Left cardiac atrium (tissue), 4 donors: Measurements from ENCODE around the gene RMND5B. TPM values are rescaled to one million over a fixed set of nuclear protein-coding genes. Genes with fewer than 3 reads are reported as not detected.
A peak's percentile ranks its signal among the peaks of the same experiment; 100 is the strongest.

ENCODE experiments used
- ATAC-seq, 2 donors: fragments of 200-7000 bp; cut with Tn5 transposase; one replicate each; pipeline ENCODE4 v1.9.1; 2020; ENCODE audit warnings: mild to moderate bottlenecking in 2 of 2, moderate library complexity in 2 of 2
- DNase-seq: peaks from one replicate; pipeline ENCODE4 v3.0.0-alpha.2; 2020
- intact Hi-C, 2 donors: fragments of 100-400 bp; cut with DNase I; formaldehyde crosslinking; loops; one replicate each; pipeline versions ENCODE4 v1.14.1 to v1.15.1; 2022 to 2023
- total RNA-seq, 2 donors: library from RNA; stranded (reverse); fragmentation: NEBNext Ultra II Directional; extraction: Animal tissue kit (Norgen Biotek cat#: 25700); gene quantifications; one replicate each; pipeline ENCODE4 v1.2.1, GENCODE V29; 2021
- donor health status: DM: no; HTN: yes; CAD: no.
- donor health status: DM: no; HTN: yes; CAD: no; lungs with severe emphysema.
- donor health status: DM: yes; HTN: yes; CAD: no.
- donor health status: Dilated cardiomyopathy.

RMND5B gene
- total RNA-seq, 2 donors from 2014 or later = 35.4 TPM

GRCh38 chr5:178112545-178112944 is 18.3 kb upstream of the RMND5B start:
- intact Hi-C loops = no loop called here
- no peak for DNase-seq
- no peak for ATAC-seq

DNA sequence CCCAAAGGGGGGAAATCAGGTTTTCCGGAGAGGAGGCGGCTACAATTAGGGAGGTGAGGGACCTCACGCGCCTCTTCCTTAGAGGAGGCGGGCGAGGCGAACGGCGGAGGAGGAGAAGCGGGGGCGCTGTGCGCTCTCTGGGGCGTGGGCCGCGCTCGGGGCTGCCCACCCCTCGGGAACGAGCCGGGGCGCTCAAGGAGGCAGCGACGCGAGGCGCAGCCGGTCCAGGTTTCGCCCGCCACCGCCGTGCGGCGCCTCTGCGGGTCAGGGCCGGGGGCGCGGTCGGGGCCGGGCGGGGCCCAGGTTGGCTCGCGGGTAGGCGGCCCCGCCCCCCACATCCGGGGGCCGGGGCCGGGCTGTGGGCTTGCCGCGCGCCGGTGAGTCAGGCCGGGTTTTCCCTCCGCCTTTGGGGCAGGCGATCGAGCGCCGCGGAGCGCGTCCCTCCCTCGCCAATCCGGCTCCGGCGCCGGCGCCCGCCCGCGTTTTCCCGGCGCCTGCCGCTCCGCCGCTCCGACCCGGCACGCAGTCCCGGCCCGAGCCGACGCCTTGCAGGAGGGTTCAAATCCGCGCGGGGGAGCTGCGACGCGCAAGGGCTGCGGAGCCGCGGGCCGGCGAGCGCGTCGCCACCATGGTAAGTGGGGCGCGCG is 17.6 kb upstream of the RMND5B start, which contains the start of gene N4BP3:
Gene N4BP3 (plus strand): TSS at position 392 of the 647 bp plus-strand sequence. CDS start 6,052 bp downstream, outside the sequence.
- peak; percentile 74 to 85 for ATAC-seq
- intact Hi-C loops = no loop called here
- peak; percentile 51 for DNase-seq

GRCh38 chr5:178113841-178114324 is 16.9 kb upstream of the RMND5B start:
- DNase-seq (no peak), ATAC-seq (peak in 1 of 2 donors; percentile 24)
- intact Hi-C loops = no loop called here

DNA sequence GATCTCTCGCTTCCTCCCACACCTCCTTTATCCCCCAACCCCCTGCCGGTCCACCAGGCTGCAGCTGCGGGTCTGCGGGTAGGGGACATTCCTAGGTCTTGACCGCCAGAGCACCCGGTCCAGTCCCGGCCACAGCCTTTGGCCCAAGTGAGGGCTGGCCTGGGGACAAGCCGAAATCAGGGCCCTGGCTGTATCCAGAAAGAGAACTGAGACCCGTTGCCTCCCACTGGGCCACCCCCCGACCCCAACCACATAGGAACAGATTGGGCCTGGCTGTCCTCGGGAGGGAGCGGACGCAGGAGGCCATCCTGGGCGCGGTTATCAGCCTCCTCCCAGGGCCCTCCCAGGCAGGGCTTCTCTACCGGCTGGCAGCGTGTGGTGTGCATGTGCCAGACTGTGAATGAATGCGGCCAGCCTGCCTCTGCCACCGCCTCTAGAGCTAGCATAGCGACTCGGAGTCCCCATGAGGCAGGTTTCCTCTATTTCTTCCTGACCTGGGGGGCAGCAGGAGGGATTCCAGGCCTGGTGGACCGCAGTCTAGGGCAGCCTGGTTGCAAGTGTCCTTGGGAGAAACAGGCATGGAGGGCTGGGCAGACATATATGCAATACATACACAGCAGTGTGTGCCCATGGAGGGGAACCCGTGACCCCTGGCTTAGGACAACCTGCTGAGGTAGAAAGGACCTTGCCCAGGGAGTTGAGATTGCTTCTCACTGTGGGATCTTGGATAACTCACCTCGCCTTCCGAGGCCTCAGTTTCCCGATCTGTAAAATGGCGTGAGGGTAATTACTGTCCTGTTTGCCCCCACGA is 16.3 kb upstream of the RMND5B start:
- ATAC-seq = peak; percentile 7 to 33
- DNase-seq = no peak
- intact Hi-C loops = no loop called here

- intact Hi-C loops = no loop called here
- DNase-seq (no peak), ATAC-seq (no peak)
Measured at GRCh38 chr5:178115136-178115813, 15.5 kb upstream of the RMND5B start.

- DNase-seq (no peak), ATAC-seq (no peak)
- intact Hi-C loops = no loop called here
Measured at GRCh38 chr5:178115814-178116142, 15.0 kb upstream of the RMND5B start.

DNA sequence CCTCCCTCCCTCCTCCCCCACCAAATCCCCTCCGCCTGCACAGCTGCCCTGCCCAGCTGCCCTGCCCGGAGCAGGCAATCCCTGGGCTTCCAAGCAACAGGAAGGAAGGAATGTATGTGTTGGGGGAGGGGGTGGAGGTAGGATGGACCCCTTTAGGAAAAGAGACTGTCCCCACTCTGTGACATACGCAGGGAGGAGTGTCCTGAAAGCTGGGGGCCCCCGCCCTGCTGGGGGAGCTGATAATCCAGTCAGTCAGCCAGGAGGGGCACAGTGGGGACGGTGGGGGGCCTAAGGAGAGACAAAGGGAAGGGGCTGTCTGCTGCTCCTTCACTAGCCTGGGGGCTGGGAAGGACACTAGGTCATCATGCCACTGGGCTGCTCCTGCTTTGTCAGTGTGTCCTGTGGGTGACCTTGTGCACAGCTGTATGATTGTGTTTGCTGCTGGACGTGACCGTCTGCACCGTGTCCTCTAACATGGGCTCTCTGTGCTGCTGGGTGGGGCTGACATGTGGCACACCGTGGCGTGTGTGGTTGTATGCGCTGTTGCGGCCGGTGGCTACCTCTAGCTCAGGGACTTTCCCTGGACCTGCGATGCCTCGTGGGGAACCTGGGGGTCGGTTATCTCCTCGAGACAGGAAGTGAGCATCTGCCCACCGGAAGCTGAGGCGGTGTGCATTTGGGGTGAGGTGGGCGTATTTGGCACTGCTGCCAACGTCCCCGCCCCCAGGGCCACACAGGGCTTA is 14.5 kb upstream of the RMND5B start:
- no peak for ATAC-seq
- intact Hi-C loops = no loop called here
- DNase-seq = no peak

- no peak for ATAC-seq
- intact Hi-C loops = no loop called here
Measured at GRCh38 chr5:178117923-178118701, 12.7 kb upstream of the RMND5B start.

GRCh38 chr5:178119915-178120606 is 10.8 kb upstream of the RMND5B start:
- intact Hi-C loops = no loop called here
- DNase-seq = no peak

More at GRCh38 chr5:178117923-178118701, 12.7 kb upstream of the RMND5B start:
- DNase-seq = no peak

DNA sequence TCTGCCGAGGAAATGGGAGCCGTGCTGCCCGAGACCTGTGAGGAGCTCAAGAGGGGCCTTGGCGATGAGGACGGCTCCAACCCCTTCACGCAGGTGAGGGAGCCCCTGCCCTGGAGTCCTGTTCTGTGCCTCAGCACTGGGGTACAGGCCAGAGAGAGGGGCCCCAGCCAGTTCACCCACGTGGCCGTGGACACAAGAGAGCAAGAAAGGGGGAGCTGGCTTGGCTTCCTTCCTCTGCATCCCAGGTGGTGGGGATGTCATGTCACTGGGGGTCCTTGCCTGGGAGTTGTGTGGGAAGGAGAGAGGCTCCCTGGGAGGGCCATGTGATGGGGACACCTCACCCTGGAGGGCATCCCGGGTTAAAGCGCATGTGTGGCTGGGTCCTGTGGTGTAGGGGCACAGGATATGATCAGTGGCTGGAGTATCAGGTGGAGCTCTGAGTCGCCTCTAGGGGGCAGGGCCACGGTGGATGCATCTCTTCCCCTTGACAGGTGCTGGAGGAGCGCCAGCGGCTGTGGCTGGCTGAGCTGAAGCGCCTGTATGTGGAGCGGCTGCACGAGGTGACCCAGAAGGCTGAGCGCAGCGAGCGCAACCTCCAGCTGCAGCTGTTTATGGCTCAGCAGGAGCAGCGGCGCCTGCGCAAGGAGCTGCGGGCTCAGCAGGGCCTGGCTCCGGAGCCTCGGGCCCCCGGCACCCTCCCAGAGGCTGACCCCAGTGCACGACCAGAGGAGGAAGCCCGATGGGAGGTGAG is 10.0 kb upstream of the RMND5B start:
- ATAC-seq (peak; percentile 53 to 54), DNase-seq (peak; percentile 71)
- intact Hi-C loops = no loop called here

More at GRCh38 chr5:178119915-178120606, 10.8 kb upstream of the RMND5B start:
- no peak for ATAC-seq

- DNase-seq (no peak), ATAC-seq (peak; percentile 22 to 38)
- intact Hi-C loops = no loop called here
Measured at GRCh38 chr5:178121391-178122276, 9.2 kb upstream of the RMND5B start.

GRCh38 chr5:178122346-178122745 is 8.5 kb upstream of the RMND5B start:
- ATAC-seq (no peak), DNase-seq (no peak)
- intact Hi-C loops = no loop called here

DNA sequence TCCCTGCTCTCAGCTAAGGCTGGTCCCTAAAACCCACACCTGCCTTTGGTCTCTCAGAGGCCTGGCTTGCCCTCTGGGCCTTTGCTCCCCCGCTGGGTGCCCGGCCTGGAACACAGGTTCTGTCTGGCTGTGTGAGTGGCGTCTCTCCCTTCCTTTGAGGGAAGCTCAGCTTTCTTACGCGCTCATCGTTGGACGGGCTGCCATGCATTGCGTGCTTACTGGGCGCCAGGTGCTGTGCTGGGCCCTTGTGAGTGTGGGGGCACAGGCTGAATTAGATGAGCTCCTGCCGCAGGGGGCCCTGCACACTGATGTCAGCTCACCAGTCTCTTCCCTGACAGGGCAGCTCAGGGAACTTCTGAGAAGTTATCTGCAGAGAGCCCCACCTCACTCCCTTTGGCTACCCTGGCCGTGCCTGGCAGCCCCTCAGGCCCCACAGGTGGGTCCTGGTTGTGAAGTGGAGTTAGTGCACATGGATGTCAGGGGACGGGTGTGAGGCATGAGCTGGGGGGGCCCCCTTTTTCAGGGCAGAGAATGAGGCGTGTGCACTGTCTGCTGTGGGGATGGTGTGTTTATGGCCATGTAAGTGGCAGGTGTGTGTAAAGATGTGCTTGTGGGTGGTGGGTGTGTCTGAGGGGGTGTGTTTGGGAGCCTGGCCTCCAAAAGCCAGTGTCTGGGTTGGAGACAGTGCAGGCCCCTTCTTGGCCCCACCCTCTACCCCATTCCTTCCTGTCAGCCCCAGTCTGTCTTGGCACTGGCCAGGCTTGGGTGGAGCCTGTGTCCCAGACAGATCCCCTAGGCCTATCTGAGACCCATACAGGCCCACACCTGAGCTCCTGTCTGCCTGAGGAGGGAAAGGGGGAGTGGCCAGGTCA is 7.5 kb upstream of the RMND5B start:
- DNase-seq = no peak
- intact Hi-C loops = no loop called here
- peak in 1 of 2 donors; percentile 18 for ATAC-seq

DNA sequence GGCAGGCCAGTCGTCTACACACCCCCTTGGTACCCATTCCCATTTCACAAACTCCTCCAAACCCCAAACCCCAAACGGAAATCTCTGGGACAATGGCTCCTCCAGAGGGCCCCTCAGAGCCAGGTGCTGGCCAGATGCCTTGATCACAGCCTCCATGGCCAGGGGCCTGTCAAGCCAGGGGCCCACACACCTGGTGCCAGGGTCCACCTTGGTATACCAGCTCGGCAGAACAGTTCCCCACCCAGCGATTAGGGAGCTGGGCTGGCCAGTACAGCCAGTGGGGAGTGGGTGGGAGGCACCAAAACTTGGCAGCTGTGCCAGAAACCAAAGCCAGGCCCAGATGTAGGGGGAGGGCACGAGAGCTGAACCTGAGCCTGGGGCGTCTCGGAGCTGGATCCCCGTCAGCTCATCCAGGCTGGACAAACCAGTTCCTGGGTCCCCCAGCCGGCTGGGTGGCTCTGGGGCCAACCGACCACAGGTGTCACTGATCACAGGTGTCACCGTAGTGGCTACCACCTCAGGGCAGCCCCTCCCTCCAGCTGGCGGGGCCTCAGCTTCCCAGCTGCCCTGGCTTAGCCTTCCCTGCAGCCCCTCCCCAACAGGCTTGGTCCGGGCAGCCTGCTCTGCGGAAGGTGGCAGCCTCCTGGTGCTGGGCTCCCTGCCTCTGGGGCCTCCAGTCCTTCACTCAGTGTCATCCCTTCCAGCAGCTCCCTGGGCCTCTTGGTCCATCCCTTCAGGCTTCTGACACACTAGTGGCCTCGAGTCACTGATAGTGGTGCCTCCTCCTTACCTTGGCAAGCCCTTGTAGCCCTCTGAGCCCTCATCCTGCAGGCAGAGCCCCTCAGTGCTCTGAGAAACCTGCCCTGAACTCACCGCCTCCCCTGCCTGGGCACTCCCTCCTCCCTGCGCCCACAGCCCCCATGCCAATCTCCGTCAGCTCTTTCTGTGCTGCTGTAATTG is 6.6 kb upstream of the RMND5B start:
- ATAC-seq (peak in 1 of 2 donors; percentile 11), DNase-seq (no peak)
- intact Hi-C loops = no loop called here
